Measurements from ENCODE around the gene SUGCT. TPM values are rescaled to one million over a fixed set of nuclear protein-coding genes. Genes with fewer than 3 reads are reported as not detected.

Gene SUGCT
- total and polyA plus RNA-seq, 3 donors from 2014 or later = 7.1 to 9.8 (median 8.1) TPM

DNA sequence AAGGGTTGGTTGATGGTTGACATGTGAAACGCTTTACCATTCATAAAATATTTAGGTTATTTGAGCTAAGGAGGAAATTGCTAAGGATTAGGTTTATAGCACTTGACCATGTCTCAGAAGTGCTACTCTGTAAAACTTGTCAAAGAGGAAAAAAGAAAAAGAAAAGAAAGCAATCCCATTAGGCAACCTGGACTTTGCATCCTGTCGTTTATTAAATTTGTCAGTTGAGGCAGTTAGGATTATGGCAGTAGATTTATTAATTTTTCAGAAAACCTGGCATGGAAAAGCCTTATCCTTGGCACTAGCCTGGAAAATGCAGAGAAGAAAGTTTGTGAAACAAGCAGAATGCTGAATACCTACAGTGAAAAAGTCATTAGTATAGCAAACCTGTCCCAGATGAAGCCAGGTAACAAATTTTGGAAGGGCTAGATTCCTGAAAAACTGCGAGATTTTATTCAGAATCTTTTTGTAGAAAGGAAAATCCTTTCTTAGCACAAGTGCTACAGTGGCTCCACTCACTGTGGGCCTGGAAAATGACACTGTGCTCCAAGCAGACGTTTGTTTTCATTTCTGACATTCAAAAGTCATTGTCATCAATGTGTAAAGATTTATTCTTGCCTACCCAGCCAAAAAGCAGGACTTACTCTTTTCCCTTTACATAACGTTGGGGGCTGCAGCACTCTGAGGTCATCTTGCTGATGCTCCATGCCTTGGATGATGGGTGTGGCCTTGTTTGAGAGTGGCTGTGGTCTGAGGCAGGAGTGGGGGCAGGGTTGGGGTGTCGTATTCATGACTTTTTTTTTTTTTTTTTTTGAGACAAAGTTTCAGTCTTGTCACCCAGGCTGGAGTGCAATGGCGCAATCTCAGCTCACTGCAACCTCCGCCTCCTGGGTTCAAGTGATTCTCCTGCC lies 664.9 kb downstream of the SUGCT start:
- Histone ChIP-seq H3K27me3 (no peaks in the 10 kb centered on the region), H3K9me3 (no peaks in the 10 kb centered on the region), H3K4me3 (no peak overlapping the region), H3K4me1 (no peaks in the 10 kb centered on the region), H3K36me3 (ENCODE audit: low read depth, missing control alignments) (no peaks in the 10 kb centered on the region), H3K27ac (no peak overlapping the region)
- no peak for TF ChIP-seq POLR2A (IDR thresholded peaks at IDR 0.05)
- TF ChIP-seq, protein P1, sequence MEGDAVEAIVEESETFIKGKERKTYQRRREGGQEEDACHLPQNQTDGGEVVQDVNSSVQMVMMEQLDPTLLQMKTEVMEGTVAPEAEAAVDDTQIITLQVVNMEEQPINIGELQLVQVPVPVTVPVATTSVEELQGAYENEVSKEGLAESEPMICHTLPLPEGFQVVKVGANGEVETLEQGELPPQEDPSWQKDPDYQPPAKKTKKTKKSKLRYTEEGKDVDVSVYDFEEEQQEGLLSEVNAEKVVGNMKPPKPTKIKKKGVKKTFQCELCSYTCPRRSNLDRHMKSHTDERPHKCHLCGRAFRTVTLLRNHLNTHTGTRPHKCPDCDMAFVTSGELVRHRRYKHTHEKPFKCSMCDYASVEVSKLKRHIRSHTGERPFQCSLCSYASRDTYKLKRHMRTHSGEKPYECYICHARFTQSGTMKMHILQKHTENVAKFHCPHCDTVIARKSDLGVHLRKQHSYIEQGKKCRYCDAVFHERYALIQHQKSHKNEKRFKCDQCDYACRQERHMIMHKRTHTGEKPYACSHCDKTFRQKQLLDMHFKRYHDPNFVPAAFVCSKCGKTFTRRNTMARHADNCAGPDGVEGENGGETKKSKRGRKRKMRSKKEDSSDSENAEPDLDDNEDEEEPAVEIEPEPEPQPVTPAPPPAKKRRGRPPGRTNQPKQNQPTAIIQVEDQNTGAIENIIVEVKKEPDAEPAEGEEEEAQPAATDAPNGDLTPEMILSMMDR (IDR thresholded peaks at IDR 0.05) = no peak
- intact Hi-C loops (cut with DNase I; ENCODE audit: low total_unique reads) = no loop called here
- no peak for DNase-seq
- WGBS, 2 donors = 70 to 85% methylated on average over 7 to 8 of the region's 8 CpGs

DNA sequence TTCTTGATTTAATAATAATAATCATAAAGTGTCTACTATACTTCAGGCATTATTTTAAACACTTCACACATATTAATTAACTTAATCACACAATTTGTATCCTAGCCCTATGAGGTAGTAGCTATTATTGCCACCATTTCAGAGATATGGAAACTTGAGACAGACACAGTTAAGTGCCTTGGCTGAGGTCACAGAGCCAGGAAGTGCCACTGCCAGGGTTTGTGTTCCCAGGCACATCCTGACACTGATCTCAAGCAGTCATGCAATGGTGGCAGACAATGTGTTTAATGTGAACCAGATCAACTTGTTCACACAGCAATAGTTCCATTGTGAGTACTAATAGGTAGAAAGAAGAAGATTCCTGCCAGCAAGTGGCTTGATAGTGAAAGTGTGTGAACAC lies 666.0 kb downstream of the SUGCT start:
- Histone ChIP-seq H3K4me1 (no peaks in the 10 kb centered on the region), H3K27ac (no peak overlapping the region), H3K9me3 (no peaks in the 10 kb centered on the region), H3K36me3 (ENCODE audit: low read depth, missing control alignments) (no peaks in the 10 kb centered on the region), H3K4me3 (no peak overlapping the region), H3K27me3 (no peaks in the 10 kb centered on the region)
- no peak for DNase-seq
- TF ChIP-seq, protein P1 (IDR thresholded peaks at IDR 0.05) = no peak
- TF ChIP-seq POLR2A (IDR thresholded peaks at IDR 0.05) = no peak
- intact Hi-C loops (cut with DNase I; ENCODE audit: low total_unique reads) = no loop called here

DNA sequence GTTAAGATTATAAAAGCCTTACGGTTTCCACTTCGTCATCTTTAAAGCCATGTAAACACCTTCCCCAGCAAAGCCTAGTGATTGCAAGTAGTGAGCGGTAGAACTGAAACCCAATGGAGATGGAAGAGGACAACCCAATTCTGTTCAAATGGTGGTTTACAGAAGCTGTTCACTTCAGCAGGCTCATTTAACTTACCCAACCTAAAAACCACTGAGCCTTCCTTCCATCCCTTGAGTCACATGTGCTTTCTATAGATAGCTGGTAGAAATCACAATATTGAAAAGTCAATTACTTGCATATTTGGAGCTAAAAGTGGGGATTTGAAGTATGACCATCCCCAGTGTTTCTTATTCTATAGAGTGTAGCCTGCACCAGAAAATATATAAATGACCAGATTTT lies 667.7 kb downstream of the SUGCT start:
- Histone ChIP-seq H3K4me1 (no peaks in the 10 kb centered on the region), H3K9me3 (no peaks in the 10 kb centered on the region), H3K4me3 (no peak overlapping the region), H3K27ac (no peak overlapping the region), H3K27me3 (no peaks in the 10 kb centered on the region), H3K36me3 (ENCODE audit: low read depth, missing control alignments) (no peaks in the 10 kb centered on the region)
- no peak for DNase-seq
- intact Hi-C loops (cut with DNase I; ENCODE audit: low total_unique reads) = no loop called here
- 94 to 95% methylated on average over 3 of the region's 3 CpGs for WGBS, 2 donors
- TF ChIP-seq POLR2A (IDR thresholded peaks at IDR 0.05) = no peak
- TF ChIP-seq, protein P1 (IDR thresholded peaks at IDR 0.05) = no peak

DNA sequence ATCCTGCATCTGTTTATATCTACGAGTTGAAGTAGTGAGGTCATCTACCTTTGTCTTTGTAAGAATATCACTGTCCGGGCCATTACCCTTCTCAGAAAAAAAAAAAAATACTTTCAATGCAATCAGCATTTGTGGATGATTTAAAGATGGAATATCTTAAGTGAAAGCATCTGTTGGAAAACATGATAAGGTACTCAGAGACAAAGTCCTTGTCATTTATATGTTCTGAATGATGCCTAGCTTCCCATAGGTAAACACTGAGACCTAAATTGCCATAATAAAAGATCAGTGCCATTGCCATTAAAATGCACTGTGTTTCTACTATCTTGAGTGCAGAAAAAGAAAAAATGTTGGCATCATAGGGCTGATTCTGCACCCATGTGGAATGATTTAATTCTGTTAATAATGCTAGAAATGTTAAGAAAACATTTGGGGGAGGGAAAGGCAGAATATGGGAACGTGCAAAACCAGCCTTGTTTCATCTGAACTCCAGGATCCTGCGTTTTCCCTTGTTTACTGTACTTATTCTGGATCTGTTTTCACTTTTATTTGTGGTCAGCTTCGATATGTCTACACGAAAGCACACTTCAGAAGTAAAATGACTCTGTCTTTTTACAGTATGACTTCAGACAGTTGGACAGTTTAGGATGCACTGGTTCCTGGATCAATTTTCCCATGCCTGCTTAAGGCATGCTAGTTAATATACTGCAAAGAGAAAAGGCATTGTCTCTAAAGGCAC lies 669.8 kb downstream of the SUGCT start:
- H3K9me3 ChIP-seq = no peaks in the 10 kb centered on the region
- 67 to 69% methylated on average over 6 of the region's 6 CpGs for WGBS, 2 donors
- no peaks in the 10 kb centered on the region for H3K4me1 ChIP-seq
- intact Hi-C loops (cut with DNase I; ENCODE audit: low total_unique reads) = no loop called here
- no peak for TF ChIP-seq POLR2A (IDR thresholded peaks at IDR 0.05)
- TF ChIP-seq, protein P1 (IDR thresholded peaks at IDR 0.05) = no peak
- no peaks in the 10 kb centered on the region for H3K27me3 ChIP-seq
- H3K4me3 ChIP-seq = no peak overlapping the region
- DNase-seq = no peak
- no peak overlapping the region for H3K27ac ChIP-seq
- no peaks in the 10 kb centered on the region for H3K36me3 ChIP-seq (ENCODE audit: low read depth, missing control alignments)
